ENCODE measurements around the gene RFNG.
A peak's percentile ranks its signal among the peaks of the same experiment; 100 is the strongest.

The RFNG gene

GRCh38 chr17:82005701-82006348 is 45.8 kb downstream of the RFNG start:
- WGBS: 94% methylated on average over 30 of the region's 30 CpGs
- Histone ChIP-seq H3K27me3 (ENCODE audit: insufficient read depth, low read length) (no peaks in the 10 kb centered on the region), H3K36me3 (ENCODE audit: insufficient read depth, low read length) (no peaks in the 10 kb centered on the region), H3K27ac (ENCODE audit: low read depth, low read length) (no peak overlapping the region), H3K4me3 (ENCODE audit: low read length) (no peak overlapping the region), H3K9me3 (ENCODE audit: insufficient read depth, low read depth, low read length) (no peaks in the 10 kb centered on the region), H3K9ac (ENCODE audit: low read depth, low read length) (no peak overlapping the region), H3K4me1 (ENCODE audit: insufficient read depth, low read length) (no peaks in the 10 kb centered on the region; the same call in 1 of the 2 replicates)

- Histone ChIP-seq H3K4me3 (ENCODE audit: low read length) (no peak overlapping the region), H3K9me3 (ENCODE audit: insufficient read depth, low read depth, low read length) (no peaks in the 10 kb centered on the region), H3K36me3 (ENCODE audit: insufficient read depth, low read length) (no peaks in the 10 kb centered on the region), H3K4me1 (ENCODE audit: insufficient read depth, low read length) (no peaks in the 10 kb centered on the region; the same call in 1 of the 2 replicates), H3K9ac (ENCODE audit: low read depth, low read length) (no peak overlapping the region), H3K27ac (ENCODE audit: low read depth, low read length) (no peak overlapping the region), H3K27me3 (ENCODE audit: insufficient read depth, low read length) (no peaks in the 10 kb centered on the region)
- WGBS: 95% methylated on average over 41 of the region's 41 CpGs
Measured at GRCh38 chr17:82004517-82005455, 46.8 kb downstream of the RFNG start.

GRCh38 chr17:82003411-82004381 is 47.9 kb downstream of the RFNG start:
- H3K4me1 ChIP-seq (ENCODE audit: insufficient read depth, low read length): no peaks in the 10 kb centered on the region; the same call in 1 of the 2 replicates
- WGBS: 78% methylated on average over 53 of the region's 53 CpGs
- 0 out of 2 replicates have a peak overlapping the region, but pooled peaks have one; percentile 18 for H3K27ac ChIP-seq (ENCODE audit: low read depth, low read length)
- H3K4me3 ChIP-seq (ENCODE audit: low read length): no peak overlapping the region
- H3K27me3 ChIP-seq (ENCODE audit: insufficient read depth, low read length): no peaks in the 10 kb centered on the region
- H3K9ac ChIP-seq (ENCODE audit: low read depth, low read length): 0 out of 2 replicates have a peak overlapping the region, but pooled peaks have one; percentile 30
- H3K9me3 ChIP-seq (ENCODE audit: insufficient read depth, low read depth, low read length): no peaks in the 10 kb centered on the region
- no peaks in the 10 kb centered on the region for H3K36me3 ChIP-seq (ENCODE audit: insufficient read depth, low read length)

- H3K4me1 ChIP-seq (ENCODE audit: insufficient read depth, low read length): no peaks in the 10 kb centered on the region; the same call in 1 of the 2 replicates
- no peak overlapping the region for H3K9ac ChIP-seq (ENCODE audit: low read depth, low read length)
- H3K4me3 ChIP-seq (ENCODE audit: low read length): no peak overlapping the region
- H3K36me3 ChIP-seq (ENCODE audit: insufficient read depth, low read length): 0 out of 2 replicates have a peak, but pooled peaks cover 5% of the 10 kb centered on the region
- no peaks in the 10 kb centered on the region for H3K9me3 ChIP-seq (ENCODE audit: insufficient read depth, low read depth, low read length)
- 90% methylated on average over 17 of the region's 17 CpGs for WGBS
- H3K27ac ChIP-seq (ENCODE audit: low read depth, low read length): no peak overlapping the region
- no peaks in the 10 kb centered on the region for H3K27me3 ChIP-seq (ENCODE audit: insufficient read depth, low read length)
Measured at GRCh38 chr17:82001571-82002056, 50.0 kb downstream of the RFNG start.

GRCh38 chr17:82000803-82001570 is 50.6 kb downstream of the RFNG start:
- no peak overlapping the region for H3K27ac ChIP-seq (ENCODE audit: low read depth, low read length)
- H3K9ac ChIP-seq (ENCODE audit: low read depth, low read length): no peak overlapping the region
- H3K9me3 ChIP-seq (ENCODE audit: insufficient read depth, low read depth, low read length): no peaks in the 10 kb centered on the region
- no peaks in the 10 kb centered on the region for H3K27me3 ChIP-seq (ENCODE audit: insufficient read depth, low read length)
- no peaks in the 10 kb centered on the region; the same call in 1 of the 2 replicates for H3K4me1 ChIP-seq (ENCODE audit: insufficient read depth, low read length)
- WGBS: 93% methylated on average over 32 of the region's 32 CpGs
- no peak overlapping the region for H3K4me3 ChIP-seq (ENCODE audit: low read length)
- 0 out of 2 replicates have a peak, but pooled peaks cover 5% of the 10 kb centered on the region for H3K36me3 ChIP-seq (ENCODE audit: insufficient read depth, low read length)

- no peaks in the 10 kb centered on the region for H3K27me3 ChIP-seq (ENCODE audit: insufficient read depth, low read length)
- no peak overlapping the region for H3K9ac ChIP-seq (ENCODE audit: low read depth, low read length)
- no peaks in the 10 kb centered on the region; the same call in 1 of the 2 replicates for H3K4me1 ChIP-seq (ENCODE audit: insufficient read depth, low read length)
- WGBS: 91% methylated on average over 36 of the region's 36 CpGs
- H3K36me3 ChIP-seq (ENCODE audit: insufficient read depth, low read length): 0 out of 2 replicates have a peak, but pooled peaks cover 5% of the 10 kb centered on the region
- no peak overlapping the region for H3K4me3 ChIP-seq (ENCODE audit: low read length)
- no peaks in the 10 kb centered on the region for H3K9me3 ChIP-seq (ENCODE audit: insufficient read depth, low read depth, low read length)
- no peak overlapping the region for H3K27ac ChIP-seq (ENCODE audit: low read depth, low read length)
Measured at GRCh38 chr17:81999976-82000802, 51.4 kb downstream of the RFNG start.

- Histone ChIP-seq H3K9me3 (ENCODE audit: insufficient read depth, low read depth, low read length) (no peaks in the 10 kb centered on the region), H3K9ac (ENCODE audit: low read depth, low read length) (no peak overlapping the region), H3K4me3 (ENCODE audit: low read length) (no peak overlapping the region), H3K4me1 (ENCODE audit: insufficient read depth, low read length) (no peaks in the 10 kb centered on the region; the same call in 1 of the 2 replicates), H3K27ac (ENCODE audit: low read depth, low read length) (no peak overlapping the region), H3K27me3 (ENCODE audit: insufficient read depth, low read length) (no peaks in the 10 kb centered on the region), H3K36me3 (ENCODE audit: insufficient read depth, low read length) (0 out of 2 replicates have a peak, but pooled peaks cover 5% of the 10 kb centered on the region)
- WGBS: 98% methylated on average over 12 of the region's 12 CpGs
Measured at GRCh38 chr17:81999587-81999975, 52.0 kb downstream of the RFNG start.

- Histone ChIP-seq H3K9me3 (ENCODE audit: insufficient read depth, low read depth, low read length) (no peaks in the 10 kb centered on the region), H3K4me1 (ENCODE audit: insufficient read depth, low read length) (peaks cover 3% of the 10 kb centered on the region; the same call in 1 of the 2 replicates), H3K27ac (ENCODE audit: low read depth, low read length) (no peak overlapping the region), H3K9ac (ENCODE audit: low read depth, low read length) (no peak overlapping the region), H3K27me3 (ENCODE audit: insufficient read depth, low read length) (no peaks in the 10 kb centered on the region), H3K4me3 (ENCODE audit: low read length) (no peak overlapping the region), H3K36me3 (ENCODE audit: insufficient read depth, low read length) (0 out of 2 replicates have a peak, but pooled peaks cover 5% of the 10 kb centered on the region)
- WGBS: 94% methylated on average over 14 of the region's 14 CpGs
Measured at GRCh38 chr17:81998691-81999438, 52.7 kb downstream of the RFNG start.

- H3K27me3 ChIP-seq (ENCODE audit: insufficient read depth, low read length): no peaks in the 10 kb centered on the region
- peaks cover 6% of the 10 kb centered on the region; the same call in 1 of the 2 replicates for H3K4me1 ChIP-seq (ENCODE audit: insufficient read depth, low read length)
- no peak overlapping the region for H3K27ac ChIP-seq (ENCODE audit: low read depth, low read length)
- H3K36me3 ChIP-seq (ENCODE audit: insufficient read depth, low read length): 0 out of 2 replicates have a peak, but pooled peaks cover 5% of the 10 kb centered on the region
- H3K4me3 ChIP-seq (ENCODE audit: low read length): no peak overlapping the region
- no peaks in the 10 kb centered on the region for H3K9me3 ChIP-seq (ENCODE audit: insufficient read depth, low read depth, low read length)
- H3K9ac ChIP-seq (ENCODE audit: low read depth, low read length): no peak overlapping the region
- WGBS: 95% methylated on average over 7 of the region's 7 CpGs
Measured at GRCh38 chr17:81998212-81998611, 53.4 kb downstream of the RFNG start.

Measured in HUES64 (cell line).